Measurements from ENCODE around the gene TBC1D16.

DNA sequence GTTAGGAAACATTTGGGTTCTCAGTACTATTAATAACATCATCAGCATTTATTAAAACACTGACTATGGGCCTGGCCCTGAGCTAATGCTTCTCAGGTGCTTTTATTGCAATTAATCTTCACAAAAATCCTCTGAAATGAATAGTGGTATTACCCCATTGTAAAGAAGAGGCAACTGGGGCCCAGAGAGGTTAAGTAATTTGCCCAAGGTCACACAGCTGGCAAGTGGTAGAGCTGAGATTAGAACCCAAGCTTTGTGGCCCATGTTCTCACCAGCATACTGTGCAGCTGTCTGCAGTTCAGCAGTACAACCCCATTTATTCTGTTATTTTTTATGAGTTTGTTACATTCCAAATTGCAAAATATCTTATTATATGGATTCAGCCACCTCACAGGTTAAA, 82.3 kb downstream of the TBC1D16 start:
- TF ChIP-seq, protein P1, sequence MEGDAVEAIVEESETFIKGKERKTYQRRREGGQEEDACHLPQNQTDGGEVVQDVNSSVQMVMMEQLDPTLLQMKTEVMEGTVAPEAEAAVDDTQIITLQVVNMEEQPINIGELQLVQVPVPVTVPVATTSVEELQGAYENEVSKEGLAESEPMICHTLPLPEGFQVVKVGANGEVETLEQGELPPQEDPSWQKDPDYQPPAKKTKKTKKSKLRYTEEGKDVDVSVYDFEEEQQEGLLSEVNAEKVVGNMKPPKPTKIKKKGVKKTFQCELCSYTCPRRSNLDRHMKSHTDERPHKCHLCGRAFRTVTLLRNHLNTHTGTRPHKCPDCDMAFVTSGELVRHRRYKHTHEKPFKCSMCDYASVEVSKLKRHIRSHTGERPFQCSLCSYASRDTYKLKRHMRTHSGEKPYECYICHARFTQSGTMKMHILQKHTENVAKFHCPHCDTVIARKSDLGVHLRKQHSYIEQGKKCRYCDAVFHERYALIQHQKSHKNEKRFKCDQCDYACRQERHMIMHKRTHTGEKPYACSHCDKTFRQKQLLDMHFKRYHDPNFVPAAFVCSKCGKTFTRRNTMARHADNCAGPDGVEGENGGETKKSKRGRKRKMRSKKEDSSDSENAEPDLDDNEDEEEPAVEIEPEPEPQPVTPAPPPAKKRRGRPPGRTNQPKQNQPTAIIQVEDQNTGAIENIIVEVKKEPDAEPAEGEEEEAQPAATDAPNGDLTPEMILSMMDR (IDR thresholded peaks at IDR 0.05): no peak
- TF ChIP-seq POLR2A (IDR thresholded peaks at IDR 0.05): no peak

Data from gastroesophageal sphincter (tissue), 3 donors.